Measurements from ENCODE around the gene SPIC.

Gene SPIC

DNA sequence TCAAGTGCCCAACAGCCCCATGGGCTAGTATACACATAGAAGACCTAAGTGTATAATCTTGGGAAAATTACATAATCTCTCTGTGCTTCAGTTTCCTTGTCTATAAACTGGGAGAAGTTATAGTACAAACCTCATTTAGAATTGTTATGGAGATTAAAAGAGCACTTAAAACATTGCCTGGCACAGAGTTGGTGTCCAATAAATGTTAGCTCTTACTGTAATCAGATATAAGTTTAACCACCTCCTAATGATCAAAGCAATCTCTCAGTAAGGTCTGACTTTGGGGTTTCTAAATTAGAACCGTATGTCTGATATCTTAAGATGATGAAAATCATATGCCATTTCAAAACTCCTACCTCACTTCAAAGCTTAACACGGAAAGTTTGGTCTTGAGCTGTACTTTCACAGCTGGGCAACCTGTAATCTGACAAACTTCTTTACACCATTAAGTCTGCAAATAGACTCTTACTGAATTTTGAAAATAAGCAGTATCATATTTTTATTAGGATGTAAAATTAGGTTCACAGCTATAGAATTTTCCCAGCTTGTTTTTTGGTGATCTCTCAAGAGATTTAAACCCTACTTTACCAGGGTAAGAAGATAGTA lies 61.0 kb downstream of the SPIC start:
- DNase-seq (ENCODE audit: low spot score), result no peak

Data from GM03348 (cell line).